ENCODE measurements around the gene ADAM12.

DNA sequence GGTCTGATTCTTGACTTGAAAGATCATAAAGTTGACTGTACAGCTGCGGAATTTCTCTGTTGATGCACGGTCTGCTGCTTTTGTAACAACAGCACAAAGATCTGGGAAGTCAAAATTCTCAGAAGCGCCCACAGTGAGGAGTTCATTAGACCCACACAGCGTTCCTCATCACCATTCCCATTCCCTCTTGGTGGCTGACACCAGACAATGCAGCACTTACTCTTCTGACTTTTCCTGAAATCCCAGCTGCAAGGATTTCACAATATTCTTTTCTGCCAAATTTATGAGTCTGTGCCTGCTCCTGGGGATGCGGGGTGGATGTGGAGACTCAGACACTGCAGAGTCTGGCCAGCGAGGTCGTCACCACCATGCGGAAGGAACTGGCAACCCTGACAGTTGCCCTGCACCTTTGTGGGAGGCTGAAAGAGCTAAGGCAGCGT, 258.0 kb downstream of the ADAM12 start:
- TF ChIP-seq, protein P1, sequence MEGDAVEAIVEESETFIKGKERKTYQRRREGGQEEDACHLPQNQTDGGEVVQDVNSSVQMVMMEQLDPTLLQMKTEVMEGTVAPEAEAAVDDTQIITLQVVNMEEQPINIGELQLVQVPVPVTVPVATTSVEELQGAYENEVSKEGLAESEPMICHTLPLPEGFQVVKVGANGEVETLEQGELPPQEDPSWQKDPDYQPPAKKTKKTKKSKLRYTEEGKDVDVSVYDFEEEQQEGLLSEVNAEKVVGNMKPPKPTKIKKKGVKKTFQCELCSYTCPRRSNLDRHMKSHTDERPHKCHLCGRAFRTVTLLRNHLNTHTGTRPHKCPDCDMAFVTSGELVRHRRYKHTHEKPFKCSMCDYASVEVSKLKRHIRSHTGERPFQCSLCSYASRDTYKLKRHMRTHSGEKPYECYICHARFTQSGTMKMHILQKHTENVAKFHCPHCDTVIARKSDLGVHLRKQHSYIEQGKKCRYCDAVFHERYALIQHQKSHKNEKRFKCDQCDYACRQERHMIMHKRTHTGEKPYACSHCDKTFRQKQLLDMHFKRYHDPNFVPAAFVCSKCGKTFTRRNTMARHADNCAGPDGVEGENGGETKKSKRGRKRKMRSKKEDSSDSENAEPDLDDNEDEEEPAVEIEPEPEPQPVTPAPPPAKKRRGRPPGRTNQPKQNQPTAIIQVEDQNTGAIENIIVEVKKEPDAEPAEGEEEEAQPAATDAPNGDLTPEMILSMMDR (IDR thresholded peaks at IDR 0.05 in 2 of 3, conservative IDR thresholded peaks at IDR 0.05 in 1 of 3; ENCODE audit: borderline replicate concordance in 1 of 3, insufficient read depth in 1 of 3, low read depth in 2 of 3, low read length in 2 of 3) = no peak
- TF ChIP-seq POLR2AphosphoS5 (IDR thresholded peaks at IDR 0.05; ENCODE audit: low read depth, low read length) = no peak
- TF ChIP-seq, protein P2, sequence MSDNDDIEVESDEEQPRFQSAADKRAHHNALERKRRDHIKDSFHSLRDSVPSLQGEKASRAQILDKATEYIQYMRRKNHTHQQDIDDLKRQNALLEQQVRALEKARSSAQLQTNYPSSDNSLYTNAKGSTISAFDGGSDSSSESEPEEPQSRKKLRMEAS (IDR thresholded peaks at IDR 0.05) = no peak
- no peak for TF ChIP-seq YY1 (IDR thresholded peaks at IDR 0.05; ENCODE audit: extremely low read depth, insufficient replicate concordance, low read depth, low read length)
- TF ChIP-seq JUND (IDR thresholded peaks at IDR 0.05) = no peak
- TF ChIP-seq RAD21 (IDR thresholded peaks at IDR 0.05; ENCODE audit: low read depth) = no peak
- no peak for TF ChIP-seq ZFX (IDR thresholded peaks at IDR 0.05)
- no peak for TF ChIP-seq CEBPB (IDR thresholded peaks at IDR 0.05; ENCODE audit: low read depth)
- TF ChIP-seq, protein P3, sequence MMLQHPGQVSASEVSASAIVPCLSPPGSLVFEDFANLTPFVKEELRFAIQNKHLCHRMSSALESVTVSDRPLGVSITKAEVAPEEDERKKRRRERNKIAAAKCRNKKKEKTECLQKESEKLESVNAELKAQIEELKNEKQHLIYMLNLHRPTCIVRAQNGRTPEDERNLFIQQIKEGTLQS (IDR thresholded peaks at IDR 0.05) = no peak
- TF ChIP-seq EZH2phosphoT487 (IDR thresholded peaks at IDR 0.05; ENCODE audit: borderline replicate concordance) = no peak
- no peak for TF ChIP-seq ZNF274 (IDR thresholded peaks at IDR 0.05; ENCODE audit: low read depth, low read length)
- TF ChIP-seq POLR2A (IDR thresholded peaks at IDR 0.05; ENCODE audit: borderline replicate concordance, extremely low read depth, insufficient read depth, insufficient read length) = no peak
